ENCODE data around the gene METTL9.
"Not testable (repeated sequence)": the region's sequence is repeated elsewhere in the genome, so short reads cannot be mapped to it uniquely, and the experiment has no call there.

The METTL9 gene

DNA sequence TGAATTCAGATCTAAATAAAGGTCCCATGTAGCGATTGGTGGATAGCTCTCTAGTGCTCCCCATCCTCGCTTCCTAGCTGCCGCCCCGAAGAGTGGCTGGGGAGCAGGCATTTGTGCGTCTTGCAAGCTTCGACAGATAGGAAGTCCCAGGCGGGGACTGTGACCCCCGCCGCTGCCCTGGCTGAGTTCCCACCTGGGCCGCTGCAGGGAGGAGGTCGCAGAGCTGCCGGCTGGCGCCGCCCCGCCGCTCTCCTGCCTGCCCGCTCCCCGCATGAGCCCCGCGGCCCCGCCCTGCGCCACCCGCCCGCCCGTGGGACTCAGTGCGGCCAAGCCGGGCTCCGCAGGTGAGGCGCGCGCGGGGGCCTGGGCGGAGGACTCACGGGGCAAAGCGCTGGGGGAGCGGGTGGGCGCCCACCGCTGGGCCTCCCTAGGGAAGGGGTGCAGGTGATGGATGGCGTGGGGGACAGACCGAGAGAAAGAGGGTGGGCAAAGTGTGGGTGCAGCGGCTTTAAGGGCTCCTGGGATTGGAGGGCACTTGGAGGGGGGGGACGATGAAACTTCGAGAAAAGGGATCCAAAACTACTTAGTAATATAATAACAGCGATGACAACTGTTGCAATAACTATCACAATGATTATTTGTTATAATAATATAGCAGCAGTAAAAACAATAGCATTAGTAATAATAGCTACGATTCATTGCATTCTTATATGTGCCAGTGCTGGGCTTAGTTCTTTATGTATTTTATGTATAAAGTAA is 64.7 kb downstream of the METTL9 start, which contains the start of gene OTOA:
TSS of gene OTOA (plus strand) at position 80 of the 759 bp plus-strand sequence. CDS start 14,547 bp downstream, outside the sequence.
- DNase-seq (ENCODE audit: low read depth), result no peak

DNA sequence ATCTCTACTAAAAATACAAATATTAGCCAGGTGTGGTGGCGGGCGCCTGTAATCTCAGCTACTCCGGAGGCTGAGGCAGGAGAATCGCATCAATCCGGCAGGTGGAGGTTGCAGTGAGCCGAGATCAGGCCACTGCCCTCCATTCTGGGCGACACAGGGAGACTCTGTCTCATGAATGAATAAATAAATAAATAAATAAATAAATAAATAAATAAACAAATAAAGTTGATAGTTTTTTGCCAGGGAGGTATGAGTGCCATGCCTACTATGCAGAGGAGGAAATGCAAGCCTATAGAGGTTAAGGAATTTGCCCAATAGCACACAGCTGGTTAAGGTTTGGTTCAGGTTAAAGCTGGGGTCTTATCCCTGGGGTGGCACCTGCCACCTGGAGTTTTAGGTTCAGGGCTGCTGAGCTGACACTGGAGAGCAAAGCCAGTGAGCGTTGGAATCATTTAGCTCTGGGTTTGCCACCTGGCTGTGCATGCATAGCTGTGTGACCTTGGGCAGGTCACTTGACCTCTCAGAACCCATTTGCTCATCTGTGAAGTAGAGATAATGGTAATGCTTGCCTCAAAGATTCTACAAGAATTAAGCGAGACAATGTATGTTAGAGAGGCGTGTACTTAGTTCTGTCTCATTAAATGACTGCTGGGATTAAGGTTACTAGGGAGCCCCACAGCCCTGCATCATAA is 65.6 kb downstream of the METTL9 start:
- DNase-seq (ENCODE audit: low read depth), result no peak

DNA sequence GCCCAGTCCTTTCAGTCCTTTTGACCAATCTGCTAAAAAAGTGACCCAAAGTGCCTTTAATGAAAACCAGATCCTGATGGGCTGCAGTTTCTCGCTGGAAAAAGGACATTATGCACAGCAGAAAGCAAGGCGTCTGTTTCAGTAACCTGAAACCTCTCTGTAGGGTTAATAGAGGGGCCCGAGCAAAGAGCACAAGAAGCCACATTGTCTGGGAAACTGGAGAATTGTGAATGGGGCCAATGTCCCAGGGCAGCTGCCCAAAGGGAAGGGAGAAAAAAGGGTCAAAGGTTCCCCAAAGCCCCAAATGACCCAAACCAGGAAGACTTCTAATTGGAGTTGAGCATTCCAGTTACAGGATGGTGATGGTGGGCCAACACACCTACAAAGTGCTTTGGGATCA is 67.4 kb downstream of the METTL9 start:
- no peak for DNase-seq (ENCODE audit: low read depth)

DNA sequence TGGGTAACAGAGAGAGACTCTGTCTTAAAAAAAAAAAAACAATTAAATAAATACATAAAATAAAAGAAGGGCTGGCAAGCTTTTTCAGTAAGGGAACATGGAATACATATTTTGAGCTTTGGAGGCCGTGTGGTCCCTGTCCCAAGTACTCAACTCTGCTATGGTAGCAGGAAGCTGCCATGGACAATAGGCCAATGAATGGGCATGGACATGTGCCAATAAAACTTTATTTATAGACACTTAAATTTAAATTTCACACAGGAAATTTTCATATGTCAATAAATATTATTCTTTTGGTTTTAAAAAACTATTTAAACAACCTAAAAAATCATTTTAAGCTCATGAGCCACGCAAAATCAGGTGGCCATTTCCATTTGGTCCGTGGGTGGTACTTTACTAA is 68.2 kb downstream of the METTL9 start:
- DNase-seq (ENCODE audit: low read depth), result no peak

DNA sequence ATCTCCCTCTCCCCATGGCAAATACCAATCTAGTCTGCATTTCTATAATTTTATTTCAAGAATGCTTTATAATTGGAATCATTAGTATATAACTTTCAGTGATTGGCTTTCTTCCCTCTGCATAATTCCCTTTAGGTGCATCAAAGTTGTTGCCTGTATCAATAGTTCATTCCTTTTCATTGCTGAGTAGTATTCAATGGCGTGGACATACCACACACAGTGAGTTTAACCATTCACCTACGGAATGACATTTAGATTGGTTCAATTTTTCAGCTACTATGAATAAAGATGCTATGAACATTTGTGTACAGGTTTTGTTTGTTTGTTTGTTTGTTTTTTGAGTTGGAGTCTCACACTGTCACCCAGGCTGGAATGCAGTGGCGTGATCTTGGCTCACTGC is 74.1 kb downstream of the METTL9 start:
- DNase-seq (ENCODE audit: low read depth), result no peak

GRCh38 chr16:21674456-21674855 is 75.1 kb downstream of the METTL9 start:
- not testable (repeated sequence) for DNase-seq (ENCODE audit: low read depth)

DNA sequence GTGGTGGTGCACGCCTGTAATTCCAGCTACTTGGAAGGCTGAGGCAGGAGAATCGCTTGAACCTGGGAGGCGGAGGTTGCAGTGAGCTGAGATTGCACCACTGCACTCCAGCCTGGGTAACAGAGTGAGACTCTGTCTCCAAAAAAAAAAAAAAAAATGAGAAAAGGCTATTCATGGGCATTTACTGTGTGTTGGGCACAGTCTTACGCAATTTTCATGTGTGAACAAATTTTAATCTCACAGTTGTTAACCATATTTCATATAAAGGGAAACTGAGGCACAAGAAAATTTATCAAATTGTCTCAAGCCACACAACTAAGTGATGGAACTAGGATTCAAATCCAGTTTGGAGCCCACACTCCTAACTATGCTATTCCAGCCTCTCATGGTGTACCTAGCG is 81.3 kb downstream of the METTL9 start:
- DNase-seq (ENCODE audit: low read depth), result not testable (repeated sequence)

DNA sequence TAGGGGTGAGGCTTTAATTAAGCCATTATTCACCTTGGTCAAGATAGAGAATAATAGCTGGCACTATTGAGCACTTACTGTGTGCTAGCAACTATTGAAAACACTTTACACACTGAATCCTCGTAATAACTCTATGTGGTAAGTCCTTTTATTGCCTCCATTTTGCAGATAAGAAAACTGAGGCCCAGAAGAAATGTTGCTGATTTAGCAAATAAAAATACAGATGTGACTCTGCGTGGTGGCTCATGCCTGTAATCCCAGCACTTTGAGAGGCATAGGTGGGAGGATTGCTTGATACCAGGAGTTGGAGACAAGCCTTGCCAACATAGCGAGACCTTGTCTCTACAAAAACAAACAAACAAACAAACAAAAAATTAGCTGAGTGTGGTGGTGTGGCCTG is 83.8 kb downstream of the METTL9 start:
- no peak for DNase-seq (ENCODE audit: low read depth)

- no peak for DNase-seq (ENCODE audit: low read depth)
Observed at GRCh38 chr16:21684199-21684598, 84.8 kb downstream of the METTL9 start.

GRCh38 chr16:21685034-21685455 is 85.7 kb downstream of the METTL9 start:
- no peak for DNase-seq (ENCODE audit: low read depth)

DNA sequence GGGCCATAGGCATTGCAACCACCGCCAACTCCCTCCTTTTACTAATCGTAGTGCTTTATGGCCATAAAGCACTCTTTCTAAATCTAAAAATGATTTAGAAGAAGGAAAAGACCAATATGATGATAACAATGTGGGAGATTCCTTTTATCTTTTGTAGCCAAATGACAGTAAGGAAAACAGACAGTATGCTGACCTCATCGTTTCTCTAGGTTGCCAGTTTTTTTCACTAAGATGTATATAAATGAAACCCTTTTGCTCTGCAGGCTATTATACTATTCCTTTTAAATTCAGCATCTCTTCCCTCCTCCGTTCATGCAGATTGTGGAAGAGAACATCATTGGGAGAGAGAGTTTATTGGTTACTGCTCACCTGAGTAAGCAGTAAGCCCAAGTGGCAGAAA is 89.7 kb downstream of the METTL9 start:
- no peak for DNase-seq (ENCODE audit: low read depth)

- DNase-seq (ENCODE audit: low read depth), result not testable (repeated sequence)
Observed at GRCh38 chr16:21690967-21691366, 91.6 kb downstream of the METTL9 start.

- DNase-seq (ENCODE audit: low read depth), result no peak
Observed at GRCh38 chr16:21694609-21695008, 95.2 kb downstream of the METTL9 start.

- DNase-seq (ENCODE audit: low read depth), result no peak
Observed at GRCh38 chr16:21697032-21697431, 97.7 kb downstream of the METTL9 start.

GRCh38 chr16:21698169-21699032 is 99.0 kb downstream of the METTL9 start:
- DNase-seq (ENCODE audit: low read depth), result no peak

- DNase-seq (ENCODE audit: low read depth), result no peak
Observed at GRCh38 chr16:21701271-21701670, 101.9 kb downstream of the METTL9 start.

DNA sequence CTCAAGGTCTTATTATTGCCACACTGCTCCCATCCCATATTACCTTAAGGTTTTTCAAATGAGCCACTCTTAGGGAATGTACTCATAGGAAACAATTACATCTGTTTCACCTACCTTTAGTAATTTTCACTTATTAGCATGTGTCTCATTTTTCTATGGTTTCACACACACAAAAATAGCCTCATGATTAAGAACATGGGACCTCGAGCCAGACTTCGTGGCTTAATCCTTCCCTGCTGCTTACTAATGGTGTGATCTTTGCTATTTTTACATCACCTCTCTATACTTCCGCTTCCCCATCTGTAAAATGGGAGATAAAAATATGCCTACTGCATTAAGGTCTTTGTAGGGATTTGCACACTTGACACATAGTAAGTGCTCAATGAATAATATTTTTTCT is 102.9 kb downstream of the METTL9 start:
- no peak for DNase-seq (ENCODE audit: low read depth)

DNA sequence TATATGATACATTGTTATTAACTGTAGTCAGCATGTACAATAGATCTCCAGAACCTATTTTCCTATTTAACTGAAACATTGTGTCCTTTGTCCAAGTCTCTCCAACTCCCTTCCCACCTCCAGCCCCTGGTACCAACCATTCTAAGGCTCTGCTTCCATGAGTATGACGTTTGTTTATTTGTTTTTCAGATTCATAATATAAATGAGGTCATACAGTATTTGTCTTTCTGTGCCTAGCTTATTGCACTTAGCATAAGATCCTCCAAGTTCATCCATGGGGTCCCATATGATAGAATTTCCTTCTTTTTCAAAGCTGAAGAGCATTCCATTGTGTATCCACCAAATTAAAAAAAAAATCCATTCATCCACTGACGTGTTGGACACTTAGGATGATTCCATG is 103.8 kb downstream of the METTL9 start:
- DNase-seq (ENCODE audit: low read depth), result no peak

DNA sequence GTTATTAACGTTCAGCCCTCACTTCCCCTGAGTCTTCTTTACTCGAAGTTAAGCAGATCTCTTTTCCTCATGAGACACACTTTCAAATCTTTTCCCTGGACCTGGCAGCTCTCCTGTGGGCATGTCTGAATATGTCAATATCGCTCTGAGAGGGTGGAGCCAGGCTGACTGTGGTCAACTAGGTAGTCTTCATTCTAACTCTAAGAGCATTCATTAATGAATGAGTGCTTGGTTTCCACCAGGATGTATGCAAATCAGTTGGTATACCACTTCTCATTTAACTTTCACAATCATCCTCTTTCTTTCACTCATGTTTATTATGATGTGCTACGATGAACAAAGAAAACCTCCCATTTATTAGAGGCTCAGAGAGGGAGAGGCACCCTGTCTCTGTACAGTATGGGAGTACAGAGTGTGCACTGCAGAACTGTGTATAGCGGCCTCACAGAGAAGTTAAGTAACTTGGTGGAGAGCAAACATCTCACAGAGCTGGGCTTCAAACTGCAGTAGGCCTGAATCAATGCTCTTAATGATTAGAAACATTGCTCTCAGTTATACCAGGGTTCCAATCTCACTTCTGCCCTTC is 104.3 kb downstream of the METTL9 start:
- DNase-seq (ENCODE audit: low read depth), result no peak

GRCh38 chr16:21704266-21704665 is 104.9 kb downstream of the METTL9 start:
- no peak for DNase-seq (ENCODE audit: low read depth)

DNA sequence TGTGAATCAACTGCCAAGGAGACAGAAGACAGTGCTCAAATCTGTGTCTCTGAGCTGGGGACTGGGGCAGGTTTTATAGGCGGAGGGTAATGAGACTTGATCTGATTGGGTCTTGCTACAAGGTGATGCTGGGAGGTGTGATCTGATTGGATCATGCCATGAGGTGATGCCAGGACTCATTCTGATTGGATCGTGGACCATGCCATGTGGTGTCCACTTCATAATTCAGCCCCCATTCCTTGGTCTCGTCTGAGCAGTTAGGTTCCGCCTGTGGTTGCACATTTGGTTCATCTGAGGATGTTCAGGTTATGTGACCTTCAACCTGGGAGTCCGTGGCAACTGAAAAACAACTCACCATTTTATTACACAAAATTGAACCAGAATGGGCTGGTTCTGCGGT is 105.4 kb downstream of the METTL9 start:
- no peak for DNase-seq (ENCODE audit: low read depth)

Measured in EH (cell line).